Astrocyte (in vitro differentiated cells and primary cell): Measurements from ENCODE around the gene MUC13. TPM values are rescaled to one million over a fixed set of nuclear protein-coding genes. Genes with fewer than 3 reads are reported as not detected.

ENCODE experiments used
- DNase-seq: peaks from one replicate; pipeline ENCODE4 v3.0.0-alpha.2; 2010; ENCODE audit warnings: low read depth
- FAIRE-seq: peaks from 2 replicates; lab custom pipeline; 2011; peaks lifted over from hg19 to GRCh38; lab: Jason Lieb, UNC
- H2AFZ ChIP-seq: 2 replicates; pipeline ENCODE4 v1.6.0; 2012; ENCODE audit warnings: low read depth, low read length, inconsistent platforms
- H3K27ac ChIP-seq: 2 replicates; pipeline ENCODE4 v1.5.1; 2011; ENCODE audit warnings: low read depth, low read length, inconsistent platforms
- H3K27me3 ChIP-seq: 2 replicates; pipeline ENCODE4 v1.6.0; 2011; ENCODE audit warnings: low read length, inconsistent platforms; ENCODE audit not compliant: insufficient read depth
- H3K36me3 ChIP-seq: 2 replicates; pipeline ENCODE4 v1.5.1; 2011; ENCODE audit warnings: low read length, inconsistent platforms; ENCODE audit not compliant: insufficient read depth
- H3K4me1 ChIP-seq: 2 replicates; pipeline ENCODE4 v1.5.1; 2011; ENCODE audit warnings: low read length, inconsistent platforms; ENCODE audit not compliant: insufficient read depth
- H3K4me2 ChIP-seq: 2 replicates; pipeline ENCODE4 v1.6.0; 2012; ENCODE audit warnings: low read length, inconsistent platforms
- H3K4me3 ChIP-seq: 2 replicates; pipeline ENCODE4 v1.5.1; 2011; ENCODE audit warnings: low read depth, mild to moderate bottlenecking, low read length, inconsistent platforms; ENCODE audit not compliant: insufficient read depth
- H3K79me2 ChIP-seq: 2 replicates; pipeline ENCODE4 v1.6.0; 2012; ENCODE audit warnings: mild to moderate bottlenecking, low read length, inconsistent platforms; ENCODE audit not compliant: insufficient read depth
- H3K9ac ChIP-seq: 2 replicates; pipeline ENCODE4 v1.6.0; 2012; ENCODE audit warnings: mild to moderate bottlenecking, low read length, inconsistent platforms
- H3K9me3 ChIP-seq: 2 replicates; pipeline ENCODE4 v1.5.1; 2012; ENCODE audit warnings: low read depth, mild to moderate bottlenecking, low read length, inconsistent platforms; ENCODE audit not compliant: insufficient read depth
- H4K20me1 ChIP-seq: 2 replicates; pipeline ENCODE4 v1.6.0; 2012; ENCODE audit warnings: low read length, inconsistent platforms; ENCODE audit not compliant: insufficient read depth
- H3K27ac Mint-ChIP-seq: one replicate; pipeline ENCODE4 v1.8.0; 2021; ENCODE audit warnings: mild to moderate bottlenecking, mixed read lengths; ENCODE audit not compliant: unreplicated experiment
- H3K27me3 Mint-ChIP-seq: one replicate; pipeline ENCODE4 v1.8.0; 2021; ENCODE audit warnings: low read depth, mixed read lengths; ENCODE audit not compliant: unreplicated experiment
- H3K36me3 Mint-ChIP-seq: one replicate; pipeline ENCODE4 v1.8.0; 2021; ENCODE audit warnings: low read depth, mixed read lengths; ENCODE audit not compliant: unreplicated experiment
- H3K4me1 Mint-ChIP-seq: one replicate; pipeline ENCODE4 v1.8.0; 2021; ENCODE audit warnings: low read depth, mixed read lengths; ENCODE audit not compliant: unreplicated experiment
- H3K4me3 Mint-ChIP-seq: one replicate; pipeline ENCODE4 v1.8.0; 2021; ENCODE audit warnings: mild to moderate bottlenecking, moderate library complexity, mixed read lengths; ENCODE audit not compliant: unreplicated experiment
- H3K9me3 Mint-ChIP-seq: one replicate; pipeline ENCODE4 v1.8.0; 2021; ENCODE audit warnings: mild to moderate bottlenecking, mixed read lengths; ENCODE audit not compliant: unreplicated experiment
- CTCF ChIP-seq: IDR thresholded peaks from 2 replicates; pipeline ENCODE4 v1.5.1; 2011; ENCODE audit warnings: low read depth, mild to moderate bottlenecking, inconsistent platforms, low read length, moderate library complexity; ENCODE audit not compliant: insufficient read depth
- EZH2 ChIP-seq: IDR thresholded peaks from 2 replicates; pipeline ENCODE4 v1.6.1; 2012; ENCODE audit warnings: mild to moderate bottlenecking, low read length, inconsistent platforms; ENCODE audit not compliant: insufficient read depth
- total RNA-seq: library from RNA; stranded (reverse); gene quantifications from 2 replicates; pipeline ENCODE4 v1.2.1, GENCODE V29; 2021

The MUC13 gene
- total RNA-seq, 1 donor from 2014 or later: not detected

GRCh38 chr3:124973290-124973689 is 38.7 kb upstream of the MUC13 start:
- Histone ChIP-seq H3K4me1 (no peaks in the 10 kb centered on the region), H3K9ac (no peak overlapping the region), H3K36me3 (peaks cover 52% of the 10 kb centered on the region), H3K4me2 (no peak overlapping the region), H2AFZ (no peak overlapping the region), H3K79me2 (no peaks in the 10 kb centered on the region), H3K4me3 (no peak overlapping the region), H4K20me1 (no peaks in the 10 kb centered on the region), H3K9me3 (no peaks in the 10 kb centered on the region), H3K27ac (no peak overlapping the region), H3K27me3 (no peaks in the 10 kb centered on the region)
- H3K4me3 Mint-ChIP-seq: no peak overlapping the region
- DNase-seq: no peak
- no peak overlapping the region for H3K27ac Mint-ChIP-seq
- H3K4me1 Mint-ChIP-seq: no peaks in the 10 kb centered on the region
- FAIRE-seq: no peak
- TF ChIP-seq CTCF: no peak
- TF ChIP-seq EZH2: no peak
- H3K27me3 Mint-ChIP-seq: no peaks in the 10 kb centered on the region
- H3K9me3 Mint-ChIP-seq: no peaks in the 10 kb centered on the region
- H3K36me3 Mint-ChIP-seq: peaks cover 41% of the 10 kb centered on the region

- no peaks in the 10 kb centered on the region for H3K4me1 ChIP-seq
- H3K27ac ChIP-seq: no peak overlapping the region
- H3K36me3 Mint-ChIP-seq: peaks cover 40% of the 10 kb centered on the region
- DNase-seq (no peak), FAIRE-seq (no peak)
- no peak overlapping the region for H3K9ac ChIP-seq
- no peaks in the 10 kb centered on the region for H3K9me3 ChIP-seq
- no peaks in the 10 kb centered on the region for H3K4me1 Mint-ChIP-seq
- no peak overlapping the region for H3K4me3 Mint-ChIP-seq
- H4K20me1 ChIP-seq: no peaks in the 10 kb centered on the region
- no peaks in the 10 kb centered on the region for H3K79me2 ChIP-seq
- H3K9me3 Mint-ChIP-seq: no peaks in the 10 kb centered on the region
- no peak overlapping the region for H3K4me3 ChIP-seq
- H3K27me3 ChIP-seq: no peaks in the 10 kb centered on the region
- H3K4me2 ChIP-seq: no peak overlapping the region
- no peak for TF ChIP-seq EZH2
- no peak for TF ChIP-seq CTCF
- H3K27ac Mint-ChIP-seq: no peak overlapping the region
- no peak overlapping the region for H2AFZ ChIP-seq
- H3K27me3 Mint-ChIP-seq: no peaks in the 10 kb centered on the region
- H3K36me3 ChIP-seq: peaks cover 48% of the 10 kb centered on the region
These were observed 37.9 kb upstream of the MUC13 start for GRCh38 chr3:124972457-124972856.

GRCh38 chr3:124969963-124970722 is 35.6 kb upstream of the MUC13 start:
- Histone ChIP-seq H3K4me3 (no peak overlapping the region), H3K9me3 (no peaks in the 10 kb centered on the region), H2AFZ (no peak overlapping the region), H3K79me2 (no peaks in the 10 kb centered on the region), H3K9ac (no peak overlapping the region), H3K36me3 (peaks cover 40% of the 10 kb centered on the region), H3K4me1 (peaks cover 3% of the 10 kb centered on the region), H4K20me1 (peaks cover 2% of the 10 kb centered on the region), H3K4me2 (no peak overlapping the region), H3K27me3 (no peaks in the 10 kb centered on the region), H3K27ac (no peak overlapping the region)
- DNase-seq (no peak), FAIRE-seq (no peak)
- Mint-ChIP-seq H3K36me3 (peaks cover 24% of the 10 kb centered on the region), H3K9me3 (no peaks in the 10 kb centered on the region), H3K27ac (no peak overlapping the region), H3K27me3 (no peaks in the 10 kb centered on the region), H3K4me1 (no peaks in the 10 kb centered on the region), H3K4me3 (no peak overlapping the region)
- TF ChIP-seq CTCF: no peak
- TF ChIP-seq EZH2: no peak
